A673 (cell line): ENCODE measurements around the gene SPPL3.

ENCODE experiments used
- CTCF ChIP-seq: fragments of 300-800, 200-600 bp; sonication (generic); conservative IDR thresholded peaks from 2 replicates; pipeline ENCODE4 v1.5.1; 2017; ENCODE audit warnings: low read depth, mild to moderate bottlenecking, antibody characterized with exemption, low read length, moderate library complexity, mixed read lengths
- EZH2 ChIP-seq: fragments of 200-600 bp; sonication (generic); IDR thresholded peaks from 2 replicates; pipeline ENCODE4 v1.6.1; 2017; ENCODE audit warnings: borderline replicate concordance, low read depth, mild to moderate bottlenecking, mixed read lengths, antibody characterized with exemption, low read length; ENCODE audit not compliant: poor library complexity, severe bottlenecking

GRCh38 chr12:120736404-120737331 is 167.5 kb downstream of the SPPL3 start:
- TF ChIP-seq EZH2 (no peak), CTCF (no peak)
